Prostate gland (tissue), 2 donors: ENCODE measurements around the gene NANOS2.

ENCODE experiments used
- CTCF ChIP-seq, 4 experiments: fragments of 200-600 bp in 2 of 4; fragments of 450-650 bp in 2 of 4; sonication (generic) in 2 of 4; IDR thresholded peaks; 1 replicate in 3 of 4; 2 replicates in 1 of 4; pipeline ENCODE4 v1.5.1; 2016 to 2019; ENCODE audit warnings: antibody characterized with exemption in 4 of 4, mild to moderate bottlenecking in 2 of 4, moderate library complexity in 2 of 4
- POLR2A ChIP-seq: fragments of 450-650 bp; IDR thresholded peaks from one replicate; pipeline ENCODE4 v1.6.1; 2016; ENCODE audit warnings: antibody characterized with exemption, mild to moderate bottlenecking
- POLR2AphosphoS5 ChIP-seq: sonication (generic); formaldehyde crosslinking; IDR thresholded peaks from one replicate; pipeline ENCODE4 v1.6.1; 2017; ENCODE audit warnings: antibody characterized with exemption

GRCh38 chr19:45863840-45864628, 50.5 kb downstream of the NANOS2 start, which contains the start of gene FOXA3:
- TF ChIP-seq CTCF (IDR thresholded peaks at IDR 0.05) = peak; percentile 38 to 85 (median 66)
- no peak for TF ChIP-seq POLR2AphosphoS5
- no peak for TF ChIP-seq POLR2A
